NCI-H69 (cell line): ENCODE data around the gene IGBP1.
A peak's percentile ranks its signal among the peaks of the same experiment; 100 is the strongest.

Source experiments
- DNase-seq: peaks from one replicate; lab custom pipeline; 2025; lab: John Stamatoyannopoulos, UW

IGBP1 gene

DNA sequence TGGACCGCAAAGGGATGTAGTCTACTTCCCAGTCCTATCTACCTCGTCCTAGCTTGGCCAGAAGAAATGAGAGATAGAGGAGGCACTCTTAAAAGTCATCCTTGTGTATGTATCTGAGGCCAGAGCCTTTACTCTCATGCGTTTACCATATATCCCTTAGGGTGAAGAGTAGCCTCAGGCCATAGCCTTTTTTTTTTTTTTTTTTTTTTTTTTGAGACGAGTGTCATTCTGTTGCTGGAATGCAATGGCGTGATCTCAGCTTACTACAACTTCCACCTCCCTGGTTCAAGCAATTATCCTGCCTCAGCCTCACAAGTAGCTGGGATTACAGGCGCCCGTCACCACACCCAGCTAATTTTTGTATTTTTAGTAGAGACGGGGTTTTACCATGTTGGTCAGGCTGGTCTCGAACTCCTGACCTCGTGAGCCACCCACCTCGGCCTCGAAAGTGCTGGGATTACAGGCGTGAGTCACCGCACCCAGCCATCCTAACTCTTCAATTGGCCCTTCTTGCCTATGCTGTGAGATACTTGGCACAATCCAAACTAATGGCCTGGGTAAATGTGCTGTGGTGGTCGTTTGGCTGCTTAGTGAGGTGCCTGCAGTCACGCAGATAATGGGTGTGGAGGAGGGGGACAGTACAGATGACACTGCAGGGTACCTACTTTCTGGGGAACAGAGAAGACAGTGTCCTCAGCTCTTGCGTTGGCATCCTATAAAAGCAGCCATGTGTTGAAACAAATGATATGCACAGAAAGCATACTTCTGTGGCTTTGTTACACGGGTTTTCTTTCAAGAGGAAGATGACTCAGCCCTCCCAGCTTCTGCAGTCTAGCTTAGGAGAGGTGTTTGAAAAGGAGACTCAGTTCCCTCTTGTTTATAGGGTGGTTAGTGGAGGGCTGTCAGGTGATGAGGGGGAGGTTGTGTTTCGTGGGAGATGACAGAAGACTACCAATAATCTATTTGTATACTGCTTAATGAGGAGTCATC lies 33.6 kb downstream of the IGBP1 start:
- no peak for DNase-seq

DNA sequence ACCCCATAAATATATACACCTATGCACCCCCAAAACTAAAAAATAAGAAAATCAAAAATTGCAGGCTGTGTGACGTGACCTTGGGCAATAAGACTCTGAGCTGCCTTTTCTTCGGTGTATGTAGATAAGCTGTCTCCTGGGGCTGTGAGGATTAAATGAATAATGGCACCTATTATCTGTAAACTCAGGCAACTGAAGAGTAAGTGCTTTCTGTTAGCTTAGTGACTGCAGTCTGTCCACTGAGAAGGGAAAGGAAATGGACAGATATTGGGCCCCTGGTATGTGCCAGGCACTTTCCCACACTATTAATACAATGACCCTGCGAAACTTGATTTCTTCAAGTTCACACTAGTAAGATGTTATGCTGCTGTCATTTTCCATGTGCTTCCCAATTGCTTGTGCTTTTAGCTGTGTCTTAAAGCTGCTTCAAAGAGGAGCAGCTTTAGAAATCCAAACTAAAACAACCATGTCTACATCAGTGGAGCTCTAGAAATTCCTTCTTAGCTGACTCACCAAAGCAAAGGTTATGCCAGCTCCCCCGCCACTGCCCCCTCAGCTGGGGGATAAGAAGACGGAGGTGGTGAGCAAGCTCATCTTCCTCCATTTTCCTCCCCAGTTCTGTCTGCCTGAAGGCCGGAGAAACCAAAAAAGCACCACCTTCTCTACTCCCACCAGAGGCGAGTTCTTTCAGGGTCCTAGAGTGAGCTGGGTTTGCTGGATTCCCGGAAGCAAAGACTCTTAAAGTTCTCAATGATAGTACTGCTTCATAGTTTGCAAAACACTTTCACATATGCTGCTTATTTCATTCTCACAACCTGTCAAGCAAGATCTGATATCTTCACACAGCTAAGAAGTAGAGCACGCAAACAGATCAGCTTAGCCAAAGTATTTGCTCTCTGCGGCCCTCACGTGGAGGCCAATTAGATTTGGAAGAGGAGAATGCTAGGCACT lies 35.3 kb downstream of the IGBP1 start:
- peak; percentile 36 for DNase-seq

DNA sequence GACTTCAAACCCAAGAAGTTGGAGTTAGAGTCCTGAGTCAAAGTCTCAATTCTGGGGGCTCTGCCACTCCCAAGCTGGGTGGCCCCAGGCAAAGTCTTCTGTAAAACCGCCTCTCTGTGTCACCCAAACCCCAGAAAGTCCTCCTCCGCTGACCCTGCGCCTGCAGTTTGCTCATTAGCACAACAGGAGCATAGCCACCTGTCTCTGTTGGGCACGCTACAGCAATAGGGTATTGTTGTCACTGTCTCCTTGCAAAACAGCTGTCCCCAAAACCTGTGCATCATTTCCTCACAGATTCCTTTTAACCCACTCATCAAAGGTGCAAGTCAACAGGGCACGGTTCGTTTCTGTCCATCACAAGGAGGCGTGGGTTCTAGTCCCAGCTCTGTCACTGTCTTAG lies 36.0 kb downstream of the IGBP1 start:
- DNase-seq: peak; percentile 1

DNA sequence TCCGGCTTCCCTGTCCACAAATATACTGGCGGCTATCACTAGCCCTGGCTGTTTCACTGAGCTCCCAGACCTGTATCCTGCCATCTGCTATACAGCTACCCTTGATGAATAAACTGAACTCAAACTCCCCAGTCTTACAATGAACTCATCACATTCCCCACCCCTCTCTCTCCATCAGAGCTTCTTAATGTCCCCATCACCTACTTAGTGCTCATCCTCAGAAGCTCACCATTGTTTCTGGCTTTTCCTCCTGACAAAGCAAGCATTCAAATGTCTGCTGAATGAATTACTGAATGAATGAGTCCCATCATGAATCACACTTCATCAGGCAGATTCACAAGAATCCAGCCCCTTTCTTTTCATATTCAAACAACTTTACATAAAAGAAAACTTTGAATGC lies 38.4 kb downstream of the IGBP1 start:
- DNase-seq: no peak

DNA sequence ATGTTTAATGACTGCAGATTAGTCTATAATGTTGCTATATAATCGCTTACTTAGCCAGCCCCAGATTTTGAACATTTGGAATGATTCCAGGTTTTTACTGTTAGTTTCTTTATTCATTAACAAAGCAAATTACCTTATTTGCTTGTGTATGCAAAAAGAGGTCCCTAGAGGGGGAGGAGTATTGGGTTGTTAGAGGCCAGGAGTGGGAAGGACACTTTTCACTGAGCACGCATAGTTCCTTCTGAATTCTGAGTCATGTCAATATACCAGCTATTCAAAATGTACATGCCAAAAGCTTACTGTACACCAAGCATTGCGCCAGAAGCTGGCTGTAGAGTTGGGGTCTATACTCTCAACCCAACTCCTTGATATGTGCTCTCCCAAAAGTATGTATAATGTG lies 39.0 kb downstream of the IGBP1 start:
- peak; percentile 6 for DNase-seq

DNA sequence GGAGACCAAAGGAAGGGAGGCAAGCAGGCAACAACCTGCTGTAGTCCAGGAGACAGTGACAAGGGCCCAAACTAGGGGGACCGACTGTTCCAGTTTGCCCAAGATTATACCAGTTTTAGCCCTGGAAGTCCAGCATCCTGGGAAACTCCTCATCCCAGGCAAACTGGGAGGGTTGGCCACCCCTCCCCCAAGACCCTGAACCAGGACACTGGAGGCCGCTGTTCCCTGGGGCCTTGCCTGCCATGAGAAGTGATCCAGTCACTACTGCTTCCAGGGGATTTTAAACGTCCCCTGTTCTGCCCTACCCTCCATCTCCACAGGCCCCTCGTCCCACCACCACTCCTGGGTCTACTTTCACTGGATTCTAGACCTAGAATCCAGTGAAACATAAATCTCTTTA lies 39.7 kb downstream of the IGBP1 start:
- no peak for DNase-seq

DNA sequence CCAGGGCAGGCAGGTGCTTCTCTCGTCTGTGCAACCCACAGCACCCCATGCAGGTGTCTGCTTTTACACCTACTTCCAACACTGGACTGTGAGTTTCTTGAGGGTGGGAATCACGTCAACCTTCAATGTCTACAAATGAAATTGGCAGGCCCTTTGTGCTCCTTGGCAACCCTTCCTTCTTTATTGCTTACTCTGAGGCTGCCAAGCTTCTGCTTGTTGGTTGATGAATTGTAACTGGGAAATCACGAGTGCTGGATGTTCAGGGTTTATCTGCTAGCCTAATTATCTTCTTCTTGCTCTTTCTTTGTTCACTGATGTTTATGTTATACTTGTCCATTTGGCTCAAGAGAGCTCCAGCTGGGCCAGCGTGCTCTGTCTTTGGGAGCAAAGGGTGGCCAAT lies 41.5 kb downstream of the IGBP1 start:
- peak; percentile 31 for DNase-seq

DNA sequence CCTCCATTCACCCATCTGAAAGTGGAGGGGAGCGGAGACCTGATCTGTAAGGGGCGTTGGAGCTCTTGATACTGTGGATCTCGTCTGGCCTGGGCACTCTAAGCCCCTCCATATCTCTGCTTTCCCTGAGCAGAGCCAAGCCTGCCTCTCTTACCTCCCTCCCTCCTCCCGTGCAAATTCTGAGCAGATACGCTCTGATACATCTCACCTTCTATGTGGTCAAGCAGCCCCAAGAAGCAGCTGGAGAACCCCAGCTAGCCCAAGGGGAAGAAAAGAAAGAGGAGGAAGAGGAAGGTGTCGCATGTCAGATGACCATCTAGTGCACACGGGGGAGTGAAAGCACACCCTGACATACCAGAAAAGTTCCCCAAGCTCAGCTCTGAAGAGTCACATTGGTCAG lies 42.1 kb downstream of the IGBP1 start:
- DNase-seq: no peak

DNA sequence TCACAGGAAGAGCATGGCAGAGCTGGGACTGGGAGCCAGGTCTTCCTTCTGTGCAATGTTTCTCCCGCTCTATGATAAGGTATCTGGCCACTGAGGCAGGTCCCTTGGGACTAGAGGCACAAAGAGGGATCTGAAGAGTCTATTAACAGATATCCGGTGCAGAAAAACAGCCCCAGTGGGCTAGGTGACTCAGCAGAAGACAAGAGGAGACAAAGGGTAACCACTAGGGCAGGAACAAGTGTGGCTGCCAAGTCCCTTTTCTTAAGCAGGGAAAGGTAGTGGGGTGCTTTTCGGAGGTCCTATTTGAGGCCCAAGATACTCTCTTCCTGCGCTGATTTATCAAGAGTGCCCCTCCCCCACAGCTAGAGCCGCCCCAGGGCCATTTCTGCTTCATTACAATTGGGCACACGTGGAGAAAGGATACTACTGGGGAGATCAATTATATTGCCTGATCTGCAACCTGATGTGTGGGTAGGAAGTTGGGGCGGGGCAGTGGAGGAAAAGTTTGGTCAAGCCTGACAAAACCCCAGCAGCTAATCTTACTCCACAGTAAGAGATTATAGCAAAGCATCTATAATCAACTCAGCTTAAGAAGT lies 43.8 kb downstream of the IGBP1 start, which contains the start of gene DGAT2L6:
DGAT2L6 (plus strand) TSS at position 546 of the 596 bp plus-strand sequence. CDS start 100 bp downstream, outside the sequence.
- peak; percentile 6 for DNase-seq

DNA sequence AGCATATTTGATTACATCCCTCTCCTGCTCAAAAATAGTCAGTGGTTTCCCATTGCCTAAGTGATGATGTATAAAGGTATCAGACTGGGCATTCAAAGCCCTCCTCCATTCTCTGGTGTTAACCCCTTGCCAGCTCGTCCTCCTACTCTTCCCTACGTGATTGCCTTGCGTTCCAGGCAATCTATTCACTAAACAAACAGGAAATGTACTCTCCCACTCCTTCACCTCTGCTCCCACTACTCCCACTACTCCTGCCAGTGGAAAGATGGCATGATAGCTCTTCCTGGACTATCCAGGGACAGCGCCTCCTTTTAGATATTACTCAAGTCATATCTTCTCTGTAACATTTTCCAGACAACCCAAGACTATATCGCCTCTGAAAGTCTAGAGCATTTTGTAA lies 49.8 kb downstream of the IGBP1 start:
- no peak for DNase-seq

DNA sequence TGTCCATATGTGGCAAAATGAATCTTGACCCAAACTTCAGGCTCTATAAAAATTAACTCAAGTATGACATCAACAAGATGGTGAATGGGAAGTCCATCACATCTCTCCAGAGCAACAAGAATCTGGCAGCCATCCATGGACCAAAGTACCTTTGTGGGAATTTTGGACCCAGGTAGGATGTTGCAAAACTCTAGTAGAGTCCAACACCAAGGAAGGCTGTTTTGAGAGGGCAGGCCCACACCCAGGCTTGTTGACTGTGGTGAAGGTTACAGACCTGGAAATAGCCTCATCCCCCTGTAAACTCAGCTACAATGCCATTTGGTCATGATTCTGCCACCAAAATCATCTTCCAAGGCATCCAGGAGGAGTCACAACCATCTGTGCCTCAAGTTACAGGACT lies 57.0 kb downstream of the IGBP1 start:
- no peak for DNase-seq

DNA sequence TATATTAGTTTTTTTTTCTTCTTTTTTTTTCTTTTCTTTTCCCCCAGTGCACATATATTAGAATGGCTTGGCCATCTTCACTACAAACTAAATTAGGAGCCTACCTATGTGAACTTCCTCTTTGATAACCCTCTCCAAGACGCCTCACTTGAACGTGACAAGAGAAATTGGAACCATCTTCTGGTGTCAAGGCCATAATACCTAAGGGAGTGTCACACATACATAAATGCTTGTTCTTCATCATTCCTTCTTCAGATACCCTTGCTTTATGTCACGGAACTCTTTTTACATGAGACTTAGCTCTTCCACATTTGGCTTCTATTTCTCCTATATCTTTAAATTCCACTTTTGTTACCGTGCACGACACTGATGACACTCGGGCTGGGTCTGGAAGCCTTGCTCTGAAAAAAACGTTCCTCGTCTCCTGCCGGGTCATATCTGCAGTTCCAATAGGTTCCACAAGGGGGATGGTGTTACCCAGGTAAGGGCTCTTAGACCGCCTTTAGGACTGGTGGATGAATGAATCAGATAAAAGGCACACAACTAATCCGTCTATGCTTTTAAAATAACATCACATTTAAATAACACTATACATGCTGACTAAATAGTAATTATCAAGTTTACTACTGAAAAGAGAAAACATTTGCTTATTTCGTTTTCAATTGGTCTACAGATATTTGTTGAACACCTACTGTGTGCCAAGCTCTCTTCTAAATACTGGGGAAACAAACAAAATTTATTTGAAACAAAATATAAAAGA lies 63.9 kb downstream of the IGBP1 start:
- peak; percentile 74 for DNase-seq

DNA sequence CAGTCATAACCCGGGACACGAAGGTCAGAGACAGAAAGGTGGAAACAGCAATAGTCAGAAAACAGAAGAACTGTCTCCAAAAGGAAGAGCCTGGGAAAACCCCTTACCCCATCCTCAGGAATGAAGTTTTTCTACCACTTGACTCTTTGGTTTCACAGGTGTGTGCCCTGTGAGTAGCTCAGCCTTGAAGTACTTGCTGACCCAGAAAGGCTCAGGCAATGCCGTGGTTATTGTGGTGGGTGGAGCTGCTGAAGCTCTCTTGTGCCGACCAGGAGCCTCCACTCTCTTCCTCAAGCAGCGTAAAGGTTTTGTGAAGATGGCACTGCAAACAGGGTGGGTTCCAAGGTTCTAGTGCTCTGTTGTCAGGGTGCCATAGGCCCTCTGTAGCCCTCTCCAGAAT lies 68.5 kb downstream of the IGBP1 start:
- DNase-seq: no peak

DNA sequence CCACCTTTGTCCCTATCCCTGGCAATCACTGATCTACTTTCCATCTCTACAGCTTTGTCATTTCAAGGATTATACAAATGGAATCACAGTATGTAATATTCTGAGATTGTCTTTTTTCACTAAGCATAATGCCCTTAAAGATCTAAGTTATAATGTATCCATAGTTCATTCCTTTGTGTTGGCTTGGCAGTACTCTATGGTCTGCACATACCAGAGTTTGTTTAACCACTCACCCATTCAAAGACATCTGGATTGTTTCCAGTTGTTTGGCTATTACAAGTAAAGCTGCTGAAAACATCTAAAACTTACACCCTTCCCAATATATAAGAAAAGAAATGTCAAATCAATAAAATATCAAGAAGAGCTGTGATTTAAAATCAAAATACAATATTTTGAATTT lies 75.2 kb downstream of the IGBP1 start:
- peak; percentile 38 for DNase-seq

DNA sequence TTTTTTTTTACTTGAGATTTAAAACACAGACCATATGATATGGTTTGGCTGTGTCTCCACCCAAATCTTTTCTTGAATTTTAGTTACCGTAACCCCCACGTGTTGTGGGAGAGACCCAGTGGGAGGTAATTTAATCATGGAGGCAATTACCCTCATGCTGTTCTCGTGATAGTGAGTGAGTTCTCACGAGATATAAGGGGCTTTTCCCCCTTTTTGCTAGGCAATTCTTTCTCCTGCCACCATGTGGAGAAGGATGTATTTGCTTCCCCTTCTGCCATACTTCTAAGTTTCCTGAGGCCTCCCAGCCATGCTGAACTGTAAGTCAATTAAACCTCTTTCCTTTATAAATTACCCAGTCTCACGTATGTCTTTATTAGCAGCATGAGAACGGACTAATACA lies 76.3 kb downstream of the IGBP1 start:
- DNase-seq: peak; percentile 26
